ENCODE measurements around the gene SESTD1. TPM values are rescaled to one million over a fixed set of nuclear protein-coding genes. Genes with fewer than 3 reads are reported as not detected.

Gene SESTD1
- total and polyA plus RNA-seq, 2 of the 8 experiments (the other 6 are each of a cell fraction or from before 2014, with no cell fraction given): 5.2 to 49.6 TPM

- TF ChIP-seq PHF8 (conservative IDR thresholded peaks at IDR 0.05; ENCODE audit: low read depth, low read length): no peak
- TF ChIP-seq CBX8 (IDR thresholded peaks at IDR 0.05; ENCODE audit: borderline replicate concordance, low read depth, low read length): no peak
- no peak for TF ChIP-seq NANOG (IDR thresholded peaks at IDR 0.05; ENCODE audit: insufficient read depth, low read depth, low read length, poor library complexity, severe bottlenecking)
- no peak for TF ChIP-seq ATF2 (IDR thresholded peaks at IDR 0.05; ENCODE audit: low read length)
These were observed 43.2 kb upstream of the SESTD1 start (continued) for GRCh38 chr2:179307616-179308371.
